Smooth muscle cell (in vitro differentiated cells): ENCODE measurements around the gene ZNF761. TPM values are rescaled to one million over a fixed set of nuclear protein-coding genes. Genes with fewer than 3 reads are reported as not detected.
A peak's percentile ranks its signal among the peaks of the same experiment; 100 is the strongest.
"Not testable (repeated sequence)": the region's sequence is repeated elsewhere in the genome, so short reads cannot be mapped to it uniquely, and the experiment has no call there.

ENCODE experiments used
- DNase-seq: peaks from one replicate; lab custom pipeline; 2025; ENCODE audit not compliant: unreplicated experiment; lab: John Stamatoyannopoulos, UW
- H2AFZ ChIP-seq: fragments of 200-600 bp; sonication (generic); 2 replicates; pipeline ENCODE4 v1.6.0; 2016; ENCODE audit warnings: antibody characterized with exemption, low read depth, mild to moderate bottlenecking
- H3F3A ChIP-seq: fragments of 200-600 bp; sonication (generic); 2 replicates; pipeline ENCODE4 v1.6.0; 2017; ENCODE audit warnings: antibody characterized with exemption, low read depth
- H3K27ac ChIP-seq: fragments of 200-600 bp; sonication (generic); 2 replicates; pipeline ENCODE4 v1.5.1; 2016; ENCODE audit warnings: low read depth, mild to moderate bottlenecking
- H3K27me3 ChIP-seq: fragments of 200-600 bp; sonication (generic); 2 replicates; pipeline ENCODE4 v1.6.1; 2016; ENCODE audit warnings: low read depth, mild to moderate bottlenecking
- H3K36me3 ChIP-seq: fragments of 200-600 bp; sonication (generic); 2 replicates; pipeline ENCODE4 v1.5.1; 2016; ENCODE audit warnings: low read depth
- H3K4me1 ChIP-seq: fragments of 200-600 bp; sonication (generic); 2 replicates; pipeline ENCODE4 v1.5.1; 2016; ENCODE audit warnings: low read depth
- H3K4me2 ChIP-seq: fragments of 200-600 bp; sonication (generic); 2 replicates; pipeline ENCODE4 v1.6.0; 2016; ENCODE audit warnings: mild to moderate bottlenecking
- H3K4me3 ChIP-seq: fragments of 200-600 bp; sonication (generic); 2 replicates; pipeline ENCODE4 v1.5.1; 2016; ENCODE audit warnings: mild to moderate bottlenecking
- H3K79me2 ChIP-seq: fragments of 200-600 bp; sonication (generic); 2 replicates; pipeline ENCODE4 v1.6.0; 2016; ENCODE audit warnings: low read depth, mild to moderate bottlenecking
- H3K9ac ChIP-seq: fragments of 200-600 bp; sonication (generic); 2 replicates; pipeline ENCODE4 v1.6.0; 2016; ENCODE audit warnings: low read depth
- H3K9me3 ChIP-seq: fragments of 200-600 bp; sonication (generic); replicated peaks from 2 replicates; pipeline ENCODE4 v1.5.1; 2016; ENCODE audit warnings: low read depth
- H4K20me1 ChIP-seq: fragments of 200-600 bp; sonication (generic); 2 replicates; pipeline ENCODE4 v1.6.0; 2016; ENCODE audit warnings: low read depth
- WGBS: methylation state at CpG from one replicate; pipeline ENCODE4 v1.1.7; 2016; ENCODE audit warnings: low lambda C conversion rate; 5-methylcytosine and 5-hydroxymethylcytosine counted together
- polyA plus RNA-seq: library from polyadenylated mRNA; unstranded; fragments of >200 nt; fragmentation: Nextera tagmentation; extraction: Ambion mirVana; gene quantifications from 2 replicates; pipeline ENCODE4 v1.2.1, GENCODE V29; 2016
- total RNA-seq: library from RNA; depleted of rRNA; stranded (reverse); fragments of >200 nt; gene quantifications from 2 replicates; pipeline ENCODE4 v1.2.3, GENCODE V29; 2014
- TF ChIP-seq, protein P1 (sequence below): fragments of 200-600 bp; sonication (generic); IDR thresholded peaks from 2 replicates; pipeline ENCODE4 v1.5.1; 2017; ENCODE audit warnings: borderline replicate concordance, mild to moderate bottlenecking, antibody characterized with exemption; ENCODE audit not compliant: insufficient read depth, poor library complexity, severe bottlenecking

Gene ZNF761
- total and polyA plus RNA-seq, 2 experiments from 2014 or later = 11.0 to 14.5 TPM

DNA sequence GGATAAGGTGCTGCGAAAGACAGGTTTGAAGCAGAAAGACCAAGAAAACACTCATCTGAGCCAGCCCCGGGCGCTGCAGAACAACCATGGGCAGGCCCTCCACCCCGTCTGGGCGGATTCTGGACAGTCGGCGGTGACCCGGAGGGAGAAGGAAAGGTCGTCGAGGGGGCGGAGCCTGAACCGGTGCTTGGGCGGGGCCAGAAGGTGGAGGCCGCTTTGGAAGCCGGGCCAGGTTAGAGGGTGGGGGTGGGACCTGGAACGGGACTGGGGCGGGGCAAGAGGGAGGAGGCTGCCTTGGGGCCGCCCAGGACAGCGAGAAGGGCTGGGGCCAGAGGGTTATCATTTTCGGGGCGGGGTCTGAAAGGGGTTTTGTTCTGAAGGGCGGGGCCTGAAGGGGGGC, 41.8 kb upstream of the ZNF761 start:
- Histone ChIP-seq H3K27me3 (no peaks in the 10 kb centered on the region), H3K36me3 (peaks cover 6% of the 10 kb centered on the region), H3K27ac (no peak overlapping the region), H3F3A (peaks cover 6% of the 10 kb centered on the region), H3K79me2 (no peaks in the 10 kb centered on the region), H3K4me3 (no peak overlapping the region), H2AFZ (no peak overlapping the region), H3K4me2 (no peak overlapping the region), H3K9me3 (peaks cover 2% of the 10 kb centered on the region), H4K20me1 (no peaks in the 10 kb centered on the region), H3K9ac (no peak overlapping the region), H3K4me1 (peaks cover 5% of the 10 kb centered on the region)
- 79% methylated on average over 20 of the region's 22 CpGs for WGBS
- TF ChIP-seq, protein P1, sequence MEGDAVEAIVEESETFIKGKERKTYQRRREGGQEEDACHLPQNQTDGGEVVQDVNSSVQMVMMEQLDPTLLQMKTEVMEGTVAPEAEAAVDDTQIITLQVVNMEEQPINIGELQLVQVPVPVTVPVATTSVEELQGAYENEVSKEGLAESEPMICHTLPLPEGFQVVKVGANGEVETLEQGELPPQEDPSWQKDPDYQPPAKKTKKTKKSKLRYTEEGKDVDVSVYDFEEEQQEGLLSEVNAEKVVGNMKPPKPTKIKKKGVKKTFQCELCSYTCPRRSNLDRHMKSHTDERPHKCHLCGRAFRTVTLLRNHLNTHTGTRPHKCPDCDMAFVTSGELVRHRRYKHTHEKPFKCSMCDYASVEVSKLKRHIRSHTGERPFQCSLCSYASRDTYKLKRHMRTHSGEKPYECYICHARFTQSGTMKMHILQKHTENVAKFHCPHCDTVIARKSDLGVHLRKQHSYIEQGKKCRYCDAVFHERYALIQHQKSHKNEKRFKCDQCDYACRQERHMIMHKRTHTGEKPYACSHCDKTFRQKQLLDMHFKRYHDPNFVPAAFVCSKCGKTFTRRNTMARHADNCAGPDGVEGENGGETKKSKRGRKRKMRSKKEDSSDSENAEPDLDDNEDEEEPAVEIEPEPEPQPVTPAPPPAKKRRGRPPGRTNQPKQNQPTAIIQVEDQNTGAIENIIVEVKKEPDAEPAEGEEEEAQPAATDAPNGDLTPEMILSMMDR = no peak
- DNase-seq = no peak

DNA sequence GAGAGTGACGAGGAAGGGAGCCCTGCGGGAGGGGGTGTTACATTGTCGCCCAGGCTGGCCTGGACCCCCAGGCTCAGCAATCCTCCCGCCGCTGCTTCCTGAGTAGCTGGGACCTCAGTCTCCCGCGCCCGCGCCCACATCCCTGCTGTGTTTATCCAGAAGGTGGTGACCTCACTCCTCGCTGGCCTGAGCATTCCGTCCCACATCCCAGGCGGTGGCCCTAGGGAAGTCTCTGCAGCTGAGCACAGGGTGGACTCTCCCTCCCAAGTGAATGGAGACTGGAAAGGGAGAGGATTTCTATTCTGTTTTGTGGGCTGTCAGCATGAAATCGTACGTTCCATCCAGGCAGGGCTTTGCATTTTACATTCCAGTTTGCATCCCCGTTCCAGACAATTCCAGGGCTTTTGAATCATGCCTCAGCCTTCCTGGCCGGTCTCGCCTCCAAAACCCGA, 37.2 kb upstream of the ZNF761 start:
- H3K27me3 ChIP-seq = no peaks in the 10 kb centered on the region
- H3K36me3 ChIP-seq = no peaks in the 10 kb centered on the region
- peaks cover 27% of the 10 kb centered on the region for H3K79me2 ChIP-seq
- WGBS = 3% methylated on average over 18 of the region's 18 CpGs
- H2AFZ ChIP-seq = peak overlapping the region; percentile 24
- H3K9me3 ChIP-seq = no peaks in the 10 kb centered on the region
- peaks cover 12% of the 10 kb centered on the region for H3K4me1 ChIP-seq
- H3K4me3 ChIP-seq = peak overlapping the region; percentile 100
- H3F3A ChIP-seq = peaks cover 9% of the 10 kb centered on the region
- peak overlapping the region; percentile 81 for H3K27ac ChIP-seq
- no peak for DNase-seq
- TF ChIP-seq, protein P1 = no peak
- H4K20me1 ChIP-seq = peaks cover 6% of the 10 kb centered on the region
- peak overlapping the region; percentile 25 for H3K9ac ChIP-seq
- peak overlapping the region; percentile 98 for H3K4me2 ChIP-seq

DNA sequence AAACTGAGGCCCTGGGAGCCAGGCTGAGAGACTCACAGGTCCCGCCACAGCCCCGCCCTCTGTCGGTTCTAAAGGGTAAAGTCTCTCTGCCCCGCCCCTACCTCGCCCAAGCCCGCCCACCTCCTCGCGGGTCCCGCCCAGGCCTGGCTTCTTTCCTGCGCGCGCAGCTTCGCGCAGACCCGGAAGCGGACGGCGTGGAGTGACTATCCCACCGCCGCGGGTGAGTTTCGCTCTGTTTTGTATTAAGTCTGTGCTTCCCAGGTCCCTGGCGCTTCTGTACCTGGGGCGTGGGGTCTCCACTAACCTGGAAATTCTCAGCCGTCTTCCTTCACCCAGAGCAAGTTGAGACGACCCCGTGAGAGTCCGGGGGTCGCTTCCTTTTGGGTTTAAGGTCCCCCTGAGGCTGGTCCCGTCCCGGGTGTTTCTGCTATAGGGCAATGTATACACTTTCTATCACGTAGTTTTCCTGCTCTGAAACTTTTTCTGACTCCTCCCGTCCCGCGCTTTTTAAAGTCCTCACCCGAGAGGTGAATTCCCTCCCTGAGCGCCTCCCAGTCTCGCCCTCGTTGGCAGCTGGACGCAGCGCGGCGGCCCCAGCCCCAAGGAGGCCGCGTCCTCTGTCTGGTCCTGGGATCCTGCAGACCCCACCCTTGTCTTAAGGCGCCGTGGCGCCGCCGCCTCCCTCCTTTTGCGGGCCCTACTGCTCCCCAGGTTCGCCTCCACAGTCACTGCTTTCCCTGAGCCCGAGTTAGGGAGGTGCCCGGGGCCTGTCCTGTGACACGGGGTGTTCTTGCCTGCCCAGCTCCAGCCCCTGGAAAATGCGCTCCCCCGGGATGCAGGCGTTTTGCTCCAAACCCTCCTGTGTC, 36.6 kb upstream of the ZNF761 start, which contains the start of gene ZNF765:
ZNF765 (plus strand) TSS at position 176 of the 866 bp plus-strand sequence. CDS start 2,867 bp downstream, outside the sequence.
- Histone ChIP-seq H3K4me3 (peak within 1 kb of the TSS; percentile 100), H3F3A (peaks cover 9% of the 10 kb centered on the region), H3K4me1 (peaks cover 12% of the 10 kb centered on the region), H3K27me3 (no peaks in the 10 kb centered on the region), H3K9ac (peak within 1 kb of the TSS; percentile 91), H3K79me2 (peaks cover 33% of the 10 kb centered on the region), H3K27ac (peak within 1 kb of the TSS; percentile 81), H4K20me1 (peaks cover 6% of the 10 kb centered on the region), H3K9me3 (no peaks in the 10 kb centered on the region), H3K36me3 (no peaks in the 10 kb centered on the region), H2AFZ (peak within 1 kb of the TSS; percentile 97), H3K4me2 (peak within 1 kb of the TSS; percentile 98)
- peak; percentile 89 for DNase-seq
- TF ChIP-seq, protein P1 = peak; percentile 33
- WGBS = 2% methylated on average over 58 of the region's 58 CpGs

DNA sequence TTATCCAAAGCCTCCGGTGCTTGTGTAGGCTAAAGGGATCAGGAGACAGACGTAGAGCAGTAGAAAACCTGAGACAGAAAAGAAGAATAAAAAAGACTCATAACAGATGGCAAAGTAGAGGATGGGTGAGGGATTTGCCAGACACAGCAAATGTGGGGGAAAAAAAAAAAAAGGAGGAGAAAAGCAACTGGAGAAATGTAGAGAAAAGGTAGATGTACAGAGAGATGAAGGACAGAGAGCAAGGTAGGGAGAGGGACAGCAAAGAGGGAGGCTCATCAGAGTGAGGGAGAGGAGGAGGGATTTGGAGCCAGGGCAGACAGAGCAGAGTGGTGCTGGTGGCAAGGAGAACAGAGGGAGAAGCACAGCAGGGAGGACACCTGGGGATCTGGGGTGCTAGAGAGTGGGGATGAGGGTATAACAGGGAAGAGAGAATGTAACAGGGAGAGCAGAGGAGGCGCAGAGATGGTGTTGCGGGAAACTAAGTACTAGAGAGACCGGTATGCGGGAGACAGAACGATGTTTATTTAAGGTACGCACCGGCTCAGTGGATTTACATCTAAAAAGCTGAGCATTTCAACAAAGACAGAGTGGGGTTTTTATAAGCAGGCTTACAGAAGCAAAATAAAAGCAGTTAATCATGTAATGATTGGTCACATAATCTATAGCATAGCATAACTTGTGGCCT, 35.8 kb upstream of the ZNF761 start:
- not testable (repeated sequence) for DNase-seq, H4K20me1 ChIP-seq, H3K27me3 ChIP-seq, H3F3A ChIP-seq, H3K9me3 ChIP-seq, H3K36me3 ChIP-seq
- Histone ChIP-seq H3K9ac (peak overlapping the region; percentile 91), H3K79me2 (peaks cover 34% of the 10 kb centered on the region), H3K4me3 (peak overlapping the region; percentile 100), H3K27ac (peak overlapping the region; percentile 81), H3K4me2 (peak overlapping the region; percentile 98), H3K4me1 (peaks cover 12% of the 10 kb centered on the region), H2AFZ (peak overlapping the region; percentile 97)
- WGBS = 9% methylated on average over 9 of the region's 9 CpGs
